LNCAP (cell line): ENCODE results near the gene DNASE1L2.

Source experiments
- CTCF ChIP-seq: fragments of 450-650 bp; IDR thresholded peaks from 2 replicates; pipeline ENCODE4 v1.5.1; 2017; ENCODE audit warnings: mild to moderate bottlenecking

The DNASE1L2 gene

GRCh38 chr16:2284001-2284770 lies 47.9 kb downstream of the DNASE1L2 start:
- TF ChIP-seq CTCF: no peak

- no peak for TF ChIP-seq CTCF
Observed at GRCh38 chr16:2284797-2285576, 48.7 kb downstream of the DNASE1L2 start.

GRCh38 chr16:2285731-2286191 lies 49.5 kb downstream of the DNASE1L2 start:
- no peak for TF ChIP-seq CTCF

GRCh38 chr16:2286550-2286949 lies 50.3 kb downstream of the DNASE1L2 start:
- TF ChIP-seq CTCF: no peak

GRCh38 chr16:2287916-2288547 lies 51.8 kb downstream of the DNASE1L2 start:
- TF ChIP-seq CTCF: no peak
